ENCODE results near the gene GATM.
"Not testable (repeated sequence)": the region's sequence is repeated elsewhere in the genome, so short reads cannot be mapped to it uniquely, and the experiment has no call there.

Gene GATM

DNA sequence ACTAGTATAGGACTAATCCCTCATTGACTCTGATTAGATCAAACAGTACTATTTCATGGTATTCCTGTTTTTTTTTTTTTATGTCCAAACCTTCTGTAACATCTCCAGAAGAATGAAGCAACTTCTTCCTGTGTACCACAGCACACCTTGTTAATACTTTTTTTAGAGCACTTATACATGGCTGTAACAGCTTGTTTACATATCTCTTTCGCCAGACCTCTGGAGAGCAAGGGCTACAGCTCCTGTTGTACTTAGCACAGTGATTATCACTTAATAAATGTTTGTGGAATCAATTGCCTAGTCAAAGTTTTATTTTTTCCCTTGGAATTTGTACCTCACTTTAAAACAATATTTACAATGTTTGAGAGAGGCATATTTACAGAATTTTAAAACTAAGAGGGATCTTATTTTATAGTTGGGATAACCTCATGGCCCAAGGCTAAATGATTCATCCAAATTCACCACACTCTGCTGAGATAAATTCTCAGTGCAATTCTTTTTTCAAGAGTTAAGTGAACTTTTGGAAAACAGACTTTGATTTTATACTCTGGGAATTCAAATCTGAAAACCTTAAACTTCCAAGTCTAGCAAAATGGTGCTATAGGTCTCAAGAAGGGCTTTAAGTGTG is 9.2 kb upstream of the GATM start:
- DNase-seq (ENCODE audit: low spot score), result no peak

DNA sequence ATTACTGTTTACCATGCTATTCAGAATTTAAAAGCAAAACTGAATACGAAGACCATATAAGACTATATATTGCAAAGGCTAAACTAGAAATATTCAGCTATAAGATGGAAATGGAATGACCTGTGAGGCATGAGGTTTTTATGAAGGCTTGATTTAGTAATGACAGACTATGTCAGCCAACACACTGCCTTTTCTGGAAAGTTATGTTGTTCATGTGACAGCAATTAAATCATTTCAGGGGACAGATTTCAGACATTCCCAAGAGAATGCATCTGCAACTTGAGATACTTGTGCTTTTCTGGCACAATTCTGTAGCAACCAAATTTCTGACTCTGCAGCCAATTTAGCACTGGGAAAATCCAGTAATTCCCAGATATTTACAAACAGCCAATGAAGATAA is 8.6 kb upstream of the GATM start:
- DNase-seq (ENCODE audit: low spot score), result no peak

DNA sequence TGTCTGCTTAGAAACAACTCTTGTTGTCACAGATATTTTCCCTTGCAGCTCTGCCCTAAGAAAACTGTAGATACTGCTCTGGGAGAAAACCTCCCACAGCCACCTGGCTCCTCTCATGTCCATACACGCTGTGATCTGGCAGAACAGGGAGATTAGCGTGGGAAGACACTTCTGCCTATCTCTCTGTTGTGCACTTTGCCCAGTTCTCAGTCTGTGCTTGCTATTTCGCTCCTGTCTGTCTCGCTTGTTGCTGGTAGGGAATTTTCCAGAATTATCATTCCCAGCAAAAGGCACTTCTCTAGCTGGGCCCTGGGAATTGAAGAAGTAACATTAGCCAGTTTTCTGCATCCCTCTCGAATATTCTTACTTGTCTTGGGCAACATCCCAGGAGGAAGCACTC is 8.1 kb upstream of the GATM start:
- DNase-seq (ENCODE audit: low spot score), result no peak

DNA sequence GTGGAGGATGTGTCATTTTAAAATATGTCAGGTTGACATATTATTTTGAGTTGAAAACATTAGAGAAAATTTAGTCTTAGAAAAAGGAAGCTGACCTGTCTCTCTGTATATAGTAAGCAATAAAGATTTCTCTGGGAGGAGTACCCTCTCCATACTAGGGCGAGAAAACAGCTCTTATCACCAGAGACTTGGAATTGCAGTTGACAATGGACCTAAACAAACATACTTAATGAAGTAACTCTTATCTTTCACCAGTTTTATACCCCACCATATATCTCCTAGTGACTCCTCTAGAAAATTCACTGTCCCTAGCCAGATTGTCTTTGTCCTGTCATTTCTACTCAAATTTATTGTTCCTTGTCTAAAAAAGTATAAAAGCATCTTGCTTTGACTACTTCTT is 7.2 kb upstream of the GATM start:
- DNase-seq (ENCODE audit: low spot score), result no peak

DNA sequence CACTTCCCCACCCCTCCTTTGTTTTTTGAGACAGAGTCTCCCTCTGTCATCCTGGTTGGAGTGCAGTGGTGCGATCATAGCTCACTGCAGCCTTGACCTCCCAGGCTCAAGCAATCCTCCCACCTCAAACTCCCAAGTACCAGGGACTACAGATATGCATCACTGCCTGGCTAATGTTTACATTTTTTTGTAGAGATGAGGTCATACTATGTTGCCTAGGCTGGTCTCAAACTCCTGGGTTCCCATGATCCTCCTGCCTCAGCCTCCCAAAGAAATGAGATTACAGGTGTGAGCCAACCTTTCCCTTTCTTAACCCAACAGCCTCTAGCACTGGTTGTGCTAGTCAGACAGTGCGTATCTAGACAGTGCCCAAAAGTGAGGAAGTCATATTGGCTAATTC is 6.4 kb upstream of the GATM start:
- no peak for DNase-seq (ENCODE audit: low spot score)

DNA sequence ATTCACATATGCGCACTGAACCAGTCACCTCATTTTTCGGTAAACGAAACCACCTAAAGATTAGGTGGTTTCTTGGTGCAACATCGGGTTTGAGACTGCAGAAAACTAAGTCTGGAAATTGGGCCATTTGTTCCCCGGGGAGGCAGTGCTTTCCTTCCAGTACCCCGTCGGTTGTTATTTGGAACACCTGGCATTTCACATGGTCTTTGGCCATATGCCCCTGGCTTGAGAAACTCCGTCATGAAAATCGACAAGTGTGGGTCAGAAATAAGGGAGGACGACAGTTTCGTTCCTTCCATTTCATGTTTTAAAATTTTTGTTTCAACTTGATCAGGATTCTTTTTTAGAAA is 544 bp upstream of the GATM start:
- no peak for DNase-seq (ENCODE audit: low spot score)

DNA sequence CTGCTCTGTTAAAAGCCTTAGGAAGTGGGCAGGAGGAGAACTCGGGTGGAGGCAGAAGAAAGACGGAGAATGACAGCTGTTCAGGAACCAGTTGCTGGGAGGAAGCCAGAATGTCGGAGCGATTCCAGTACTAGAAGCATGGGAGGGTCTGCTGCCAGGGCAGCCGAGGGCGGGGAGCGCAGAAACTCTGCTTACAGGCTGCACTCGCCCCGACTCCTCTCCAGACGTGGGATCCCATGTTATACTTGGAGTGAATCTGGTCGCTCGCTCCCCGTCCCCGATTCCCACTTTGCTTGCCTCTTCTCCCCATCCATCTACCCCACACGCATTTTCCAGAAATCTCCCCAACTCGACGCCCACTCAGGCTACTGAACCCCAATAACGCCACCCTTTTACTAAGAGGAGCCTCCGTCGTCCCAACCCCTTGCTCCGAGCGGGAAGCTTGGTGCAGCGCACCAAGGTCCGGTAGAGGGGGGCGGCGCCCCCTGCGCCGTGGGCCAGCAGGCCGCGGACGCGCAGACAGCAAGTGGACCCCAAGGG is 665 bp downstream of the GATM start:
- no peak for DNase-seq (ENCODE audit: low spot score)

DNA sequence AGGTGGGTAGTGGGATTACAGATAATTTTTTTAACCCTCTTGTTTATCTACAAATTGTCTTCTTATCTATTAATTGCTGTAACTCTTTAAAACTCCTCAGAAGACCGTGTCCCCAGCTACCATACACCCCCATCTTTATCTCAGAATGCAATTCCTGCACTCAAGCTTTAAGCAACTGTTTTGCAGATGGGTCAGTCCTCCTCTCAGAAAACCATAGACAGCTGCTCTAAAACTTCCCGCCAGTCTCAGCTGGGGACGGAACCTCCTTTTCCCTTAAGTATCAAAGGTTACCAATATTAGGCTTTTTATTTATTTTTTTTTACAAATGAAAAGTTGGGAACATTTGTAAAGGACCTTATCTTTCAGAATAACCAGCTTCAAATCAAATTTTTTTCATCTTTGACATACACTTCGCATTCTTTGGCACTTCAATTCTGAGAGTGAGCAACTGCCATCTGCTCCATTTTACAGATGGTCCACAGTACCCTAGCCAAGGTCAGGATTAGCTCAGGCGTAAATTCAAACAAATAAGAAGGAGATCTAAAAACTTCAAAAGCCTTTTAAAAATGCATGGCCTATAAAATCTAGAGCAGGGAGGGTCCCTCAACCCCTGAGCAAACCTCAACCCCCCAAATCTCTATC is 1.3 kb downstream of the GATM start:
- no peak for DNase-seq (ENCODE audit: low spot score)

DNA sequence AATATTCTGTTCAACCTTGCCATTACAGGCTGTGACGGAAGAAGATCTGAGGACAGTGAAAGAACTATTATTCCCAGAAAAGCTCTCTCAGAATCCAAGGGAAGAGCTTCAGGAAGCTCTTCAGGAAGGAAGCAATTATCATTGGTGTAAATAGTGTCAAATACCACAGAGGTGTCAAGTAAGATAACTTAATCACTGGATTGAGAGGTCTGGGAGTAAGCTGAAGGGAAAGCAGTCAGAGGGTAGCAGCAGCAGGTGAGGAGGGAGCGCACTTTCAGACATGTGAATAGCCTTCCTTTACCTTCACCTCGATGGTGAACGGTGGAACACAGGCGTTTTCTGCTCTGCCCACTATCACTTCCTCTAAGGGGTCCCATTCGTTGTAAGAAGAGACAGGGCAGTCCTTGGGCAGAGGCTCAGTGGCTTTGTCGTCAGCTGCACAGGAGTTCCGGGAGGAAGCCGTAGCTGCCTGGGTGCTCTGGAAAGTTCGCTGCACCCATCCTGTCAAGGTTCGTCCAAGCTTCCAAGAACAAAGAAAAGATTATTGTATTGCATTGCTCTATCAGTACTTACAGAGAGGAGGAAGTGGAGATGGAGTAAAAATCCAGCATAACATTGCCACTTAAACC is 1.9 kb downstream of the GATM start:
- no peak for DNase-seq (ENCODE audit: low spot score)

DNA sequence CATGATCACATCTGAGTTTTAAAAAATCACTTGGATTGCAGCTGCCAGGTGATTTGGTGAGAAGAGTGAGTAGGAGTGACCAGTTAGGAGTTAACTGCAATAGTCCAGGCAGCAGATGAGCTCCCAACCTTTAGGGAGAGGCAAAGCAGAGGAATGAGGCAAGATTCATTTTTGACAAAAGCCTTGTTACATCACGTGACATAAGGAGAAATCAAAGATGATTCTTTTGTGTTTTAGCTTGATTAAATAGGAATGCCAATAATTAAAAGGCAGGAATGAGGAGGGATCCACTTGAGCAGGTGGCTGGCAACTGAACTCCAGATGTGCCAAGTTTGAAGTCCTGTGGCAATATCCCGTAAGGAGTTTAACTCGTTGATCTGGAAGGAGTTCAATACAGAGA is 2.5 kb downstream of the GATM start:
- no peak for DNase-seq (ENCODE audit: low spot score)

DNA sequence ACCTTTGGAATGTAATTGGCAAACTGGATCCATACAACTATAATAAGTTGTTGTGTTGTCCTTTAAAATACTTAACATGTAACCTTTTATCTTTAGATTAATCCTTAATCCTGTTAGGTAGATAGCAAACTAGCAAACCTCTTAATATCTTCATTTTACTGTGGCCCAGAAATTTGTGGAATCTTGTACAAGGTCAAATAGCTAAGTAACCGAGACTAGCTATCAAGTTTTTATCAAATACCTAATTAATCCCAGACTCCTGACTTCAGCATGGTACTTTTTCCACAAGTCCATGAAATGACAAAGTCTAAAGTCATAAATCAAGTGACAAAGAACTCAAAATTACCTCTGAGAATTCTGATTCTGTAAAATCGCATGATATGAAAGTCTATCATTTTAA is 4.4 kb downstream of the GATM start:
- no peak for DNase-seq (ENCODE audit: low spot score)

DNA sequence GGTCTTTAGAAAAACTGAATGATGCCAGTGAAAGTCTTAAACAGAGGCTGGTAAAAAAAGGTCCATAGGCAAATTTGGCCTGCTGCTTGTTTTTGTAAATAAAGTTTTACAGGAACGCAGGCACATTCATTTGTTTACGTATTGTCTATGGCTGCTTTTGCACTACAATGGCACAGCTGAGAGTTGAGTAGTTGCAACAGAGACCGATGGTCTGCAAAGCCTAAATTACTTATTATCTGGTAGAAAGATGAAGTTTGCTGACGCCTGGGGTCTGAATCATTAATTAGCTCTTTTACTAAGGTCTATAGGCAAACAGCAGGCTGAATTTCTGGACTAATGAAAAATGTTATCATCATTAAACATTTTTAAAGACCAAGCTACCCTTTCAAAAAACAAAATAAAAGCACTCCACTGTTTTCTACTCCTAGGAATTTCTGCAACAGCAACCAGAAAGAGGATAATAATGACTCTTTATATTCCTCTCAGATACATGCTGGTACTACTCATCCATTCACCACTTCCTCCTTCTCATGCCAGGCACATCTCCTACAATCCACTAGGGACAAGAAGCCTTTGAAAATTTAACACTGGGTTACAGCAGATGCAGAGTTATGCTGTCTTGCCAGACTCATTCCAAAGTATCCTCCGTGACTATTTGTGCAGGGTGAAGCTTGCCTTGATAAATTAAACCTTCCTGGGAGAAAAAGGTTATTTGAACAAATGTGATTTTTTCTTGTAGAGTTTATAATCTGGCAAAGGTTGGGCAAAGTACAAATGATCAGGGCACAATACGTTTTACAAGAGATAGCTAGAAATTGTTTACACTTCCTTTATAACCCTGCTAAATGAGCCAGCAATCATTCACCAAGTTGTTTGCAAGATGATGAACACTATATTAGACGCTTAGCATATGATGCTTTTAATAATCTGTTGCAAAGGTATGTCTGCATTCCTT is 6.0 kb downstream of the GATM start:
- DNase-seq (ENCODE audit: low spot score), result no peak

DNA sequence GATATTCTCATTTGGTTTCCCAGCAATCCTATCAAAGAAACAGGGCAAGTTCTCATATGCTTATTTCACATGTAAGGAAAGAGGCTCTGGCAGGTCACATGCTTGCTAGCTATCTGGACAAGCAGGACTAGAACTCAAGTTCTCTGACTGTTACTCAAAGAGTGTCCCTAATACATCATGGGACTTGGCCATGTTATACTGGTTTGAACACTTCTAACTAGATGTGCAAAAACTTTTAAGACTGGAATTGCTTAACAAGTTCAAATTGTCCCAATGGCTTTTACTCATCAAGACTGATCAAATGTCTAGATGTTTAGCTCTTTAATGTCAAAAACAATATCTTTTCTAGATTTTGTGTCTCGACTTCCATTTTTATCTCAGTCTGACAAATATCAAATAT is 6.8 kb downstream of the GATM start:
- DNase-seq (ENCODE audit: low spot score), result no peak

DNA sequence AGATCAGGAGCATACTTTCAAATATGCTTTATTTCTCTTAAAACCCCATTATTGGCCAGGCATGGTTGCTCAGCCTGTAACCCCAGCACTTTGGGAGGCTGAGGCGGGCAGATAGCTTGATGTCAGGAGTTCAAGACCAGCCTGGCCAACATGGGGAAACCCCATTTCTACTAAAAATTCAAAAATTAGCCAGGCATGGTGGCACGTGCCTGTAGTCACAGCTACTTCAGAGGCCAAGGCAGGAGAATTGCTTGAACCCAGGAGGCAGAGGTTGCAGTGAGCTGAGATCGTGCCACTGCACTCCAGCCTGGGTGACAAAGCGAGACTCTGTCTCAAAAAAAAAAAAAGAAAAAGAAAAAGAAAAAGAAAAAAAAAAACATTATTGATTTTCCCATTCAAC is 8.3 kb downstream of the GATM start:
- DNase-seq (ENCODE audit: low spot score), result not testable (repeated sequence)

DNA sequence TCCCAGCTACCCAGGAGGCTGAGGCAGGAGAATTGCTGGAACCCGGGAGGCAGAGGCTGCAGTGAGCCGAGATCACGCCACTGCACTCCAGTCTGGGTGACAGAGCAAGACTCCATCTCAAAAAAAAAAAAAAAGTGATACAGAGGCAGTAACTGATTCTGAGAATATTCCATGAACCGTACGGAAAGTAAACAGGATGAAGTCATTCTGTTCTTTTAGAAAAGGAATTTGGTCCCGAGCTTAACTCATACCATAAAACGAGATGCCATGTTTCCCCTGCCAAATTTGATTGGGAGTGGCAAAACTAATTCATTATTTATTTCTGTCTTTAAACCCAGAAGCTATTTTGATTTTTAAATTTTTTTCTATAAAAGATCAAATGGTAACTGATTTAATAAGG is 11.1 kb downstream of the GATM start:
- not testable (repeated sequence) for DNase-seq (ENCODE audit: low spot score)

DNA sequence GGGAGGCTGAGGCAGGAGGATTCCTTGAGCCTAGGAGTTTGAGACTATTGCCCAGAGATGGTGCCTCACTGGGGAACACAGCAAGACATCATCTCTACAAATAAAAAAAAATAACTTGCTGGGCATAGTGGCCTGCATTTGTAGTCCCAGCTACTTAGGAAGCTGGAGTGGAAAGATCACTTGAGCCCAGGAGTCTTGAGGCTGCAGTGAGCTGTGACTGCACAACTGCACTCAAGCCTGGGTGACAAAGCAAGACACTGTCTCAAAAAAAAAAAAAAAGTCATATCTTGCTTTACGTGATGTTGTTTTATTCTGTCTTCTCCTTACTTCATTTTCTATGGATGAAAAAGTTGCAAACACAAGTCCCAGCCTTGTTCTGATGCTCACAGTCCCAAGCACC is 14.1 kb downstream of the GATM start:
- no peak for DNase-seq (ENCODE audit: low spot score)

DNA sequence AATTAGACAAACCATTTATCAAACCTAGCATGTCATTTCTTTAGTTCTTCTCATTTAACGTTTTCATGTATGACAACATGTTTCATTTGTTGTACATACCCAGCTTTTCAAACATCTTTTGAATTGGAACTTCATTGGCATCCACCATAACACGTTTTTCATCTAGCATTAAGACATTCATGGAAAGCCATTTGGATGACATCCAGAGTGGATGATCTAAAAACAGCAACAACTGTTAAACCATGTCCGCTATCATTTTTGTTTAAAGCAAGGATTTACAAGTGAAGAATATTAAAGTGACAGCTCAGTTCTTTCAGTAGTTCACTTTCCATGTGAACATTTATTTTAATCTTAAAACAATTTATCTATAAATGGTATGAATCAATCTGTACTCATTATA is 14.5 kb downstream of the GATM start:
- no peak for DNase-seq (ENCODE audit: low spot score)

DNA sequence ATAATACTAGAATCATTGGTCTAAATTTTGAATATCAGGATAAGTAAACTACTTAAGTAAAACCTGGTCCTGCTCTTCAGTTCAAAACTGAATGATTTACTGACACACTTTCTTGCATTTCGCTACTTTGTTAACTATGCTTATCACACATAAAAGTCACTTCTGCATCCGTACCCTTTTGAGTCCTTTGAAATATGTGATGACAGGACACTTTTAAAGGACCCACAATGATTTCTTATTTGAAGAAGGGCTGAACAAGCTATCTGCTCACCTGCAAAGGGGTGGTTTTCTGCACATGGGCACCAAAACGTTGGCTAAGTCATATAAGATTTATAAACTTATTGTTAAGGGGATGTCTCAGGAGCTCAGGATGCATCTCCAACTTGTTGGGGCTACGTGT is 15.0 kb downstream of the GATM start:
- DNase-seq (ENCODE audit: low spot score), result no peak

DNA sequence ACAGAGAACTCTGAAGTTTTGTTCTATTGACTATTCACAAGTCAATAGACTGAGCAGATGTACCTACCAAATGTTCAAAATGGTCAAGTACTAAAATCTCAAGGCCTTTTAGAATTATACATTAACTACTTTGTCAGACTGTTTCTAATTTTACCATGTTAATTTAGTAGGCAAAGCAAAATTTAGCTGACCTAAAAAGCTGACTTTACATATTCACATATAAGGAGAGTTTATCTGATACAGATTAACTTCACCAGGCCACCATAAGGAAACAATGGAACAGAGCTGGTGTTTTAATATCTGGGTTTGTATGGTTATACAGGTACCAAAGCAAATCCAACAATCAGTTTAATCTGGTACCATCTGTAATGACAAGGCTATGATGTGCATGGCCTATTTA is 15.9 kb downstream of the GATM start:
- DNase-seq (ENCODE audit: low spot score), result no peak

DNA sequence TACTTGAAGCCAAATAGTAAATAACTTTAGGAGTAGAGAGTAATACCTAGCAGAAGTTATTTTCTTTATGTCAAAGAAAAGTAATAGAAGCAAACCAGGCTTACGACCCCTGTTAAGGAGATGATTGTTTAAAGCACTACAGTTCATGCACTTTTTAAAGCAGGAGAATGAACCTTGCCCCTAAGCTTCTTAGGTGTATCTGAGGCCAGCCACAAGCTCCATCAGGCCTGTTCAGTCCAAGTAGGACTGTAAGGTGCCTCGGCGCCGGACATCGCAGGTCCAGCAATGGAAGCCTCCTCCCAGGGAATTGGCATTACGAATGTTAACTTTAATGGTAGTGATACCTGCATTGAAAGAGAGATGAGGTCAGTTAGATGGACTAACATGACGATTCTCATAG is 16.5 kb downstream of the GATM start:
- no peak for DNase-seq (ENCODE audit: low spot score)

DNA sequence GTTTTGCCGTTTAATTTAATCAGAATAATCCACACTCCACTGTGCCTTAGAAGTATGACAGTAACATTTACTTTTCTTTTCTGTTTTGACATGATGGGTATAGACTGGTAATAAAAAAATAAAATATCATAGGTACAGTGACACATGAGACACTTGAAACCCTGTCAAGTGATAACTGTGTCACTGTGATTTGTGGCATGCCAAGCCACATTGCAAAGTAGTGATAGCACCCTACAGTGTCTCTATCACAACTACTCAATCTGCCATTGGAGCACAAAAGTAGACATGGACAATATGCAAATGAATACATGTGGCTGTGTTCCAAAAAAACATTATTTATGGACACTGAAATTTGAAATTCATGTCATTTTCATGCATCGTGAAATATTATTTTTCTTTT is 22.5 kb downstream of the GATM start:
- DNase-seq (ENCODE audit: low spot score), result no peak

DNA sequence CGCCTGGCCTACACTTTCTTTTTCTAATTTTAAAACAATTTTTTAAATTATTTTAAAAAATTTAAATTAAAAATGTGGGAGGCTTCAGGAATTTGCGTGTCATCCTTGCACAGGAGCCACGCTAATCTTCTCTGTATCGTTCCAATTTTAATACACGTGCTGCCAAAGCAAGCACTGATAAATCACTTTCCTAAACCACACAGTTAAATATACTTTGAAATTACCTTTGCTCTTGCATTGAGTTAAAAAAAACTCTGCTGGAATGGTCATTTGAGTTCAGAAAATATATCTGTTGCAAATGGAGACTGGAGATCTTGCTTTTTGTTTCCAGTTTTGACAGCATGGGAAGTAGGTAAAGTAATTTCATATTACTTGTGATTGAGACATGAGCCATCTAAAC is 23.6 kb downstream of the GATM start:
- DNase-seq (ENCODE audit: low spot score), result no peak

DNA sequence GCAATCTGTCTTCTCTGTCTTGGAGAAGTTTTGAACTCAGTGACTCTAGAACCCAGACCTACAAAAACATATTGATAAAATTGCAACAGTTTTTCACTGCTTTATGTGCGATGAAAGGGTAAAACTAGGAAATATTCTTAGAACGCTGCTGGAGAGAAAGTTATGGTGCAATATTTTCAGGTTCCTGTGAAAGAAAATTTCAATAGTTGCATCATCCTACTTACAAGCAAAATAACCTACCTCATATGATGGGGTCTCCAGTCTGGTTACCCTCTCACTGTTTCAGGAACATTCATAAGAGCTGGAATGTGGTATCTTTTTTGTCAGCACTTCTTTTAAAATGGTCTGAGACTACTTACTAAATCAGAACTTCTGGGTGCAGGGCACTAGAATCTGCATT is 27.1 kb downstream of the GATM start:
- DNase-seq (ENCODE audit: low spot score), result no peak

Data from AG20443 (cell line).